Measurements from ENCODE around the gene PPM1E. TPM values are rescaled to one million over a fixed set of nuclear protein-coding genes. Genes with fewer than 3 reads are reported as not detected.

Gene PPM1E
- total and polyA plus RNA-seq, 2 experiments from 2014 or later: 0.42 to 0.77 TPM

DNA sequence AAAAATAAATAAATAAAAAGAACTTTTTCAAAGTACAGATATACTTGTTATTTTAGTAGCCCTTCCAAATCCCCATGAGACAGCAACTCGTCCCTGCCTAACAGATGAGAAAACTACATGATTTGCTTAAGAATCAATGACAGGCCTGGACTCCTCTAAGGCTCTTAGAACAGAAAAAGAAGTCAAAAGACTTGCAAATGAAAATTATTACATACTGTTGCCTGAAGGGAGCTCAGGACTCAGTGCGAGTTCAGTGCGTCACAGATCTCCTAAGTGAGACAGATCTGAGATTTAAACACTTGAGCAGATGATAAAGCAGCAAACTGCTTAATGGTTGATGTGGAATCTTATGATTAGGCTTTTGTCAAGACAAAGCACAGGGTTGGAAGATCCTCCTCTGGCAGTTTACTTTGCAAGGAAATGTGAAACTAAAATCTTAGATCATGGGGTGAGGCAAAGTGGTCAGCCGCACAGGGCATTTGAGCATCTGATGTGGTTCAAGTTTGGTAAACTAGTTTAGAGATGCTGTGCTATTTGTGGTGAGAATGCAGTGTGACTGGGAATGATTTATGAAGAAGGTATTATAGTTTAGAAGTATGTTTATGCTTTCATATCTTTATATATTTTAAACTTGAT lies 212.9 kb downstream of the PPM1E start:
- H3K27ac ChIP-seq: no peak overlapping the region
- H3K79me2 ChIP-seq: no peaks in the 10 kb centered on the region
- H4K20me1 ChIP-seq (ENCODE audit: insufficient read depth, poor library complexity, severe bottlenecking): no peaks in the 10 kb centered on the region
- DNase-seq (ENCODE audit: low spot score): no peak
- no peak overlapping the region for H3K4me3 ChIP-seq
- no peaks in the 10 kb centered on the region for H3K9me2 ChIP-seq (replicated peaks; ENCODE audit: insufficient read depth)
- no peaks in the 10 kb centered on the region for H3K4me1 ChIP-seq (ENCODE audit: insufficient read depth)
- no peak overlapping the region for H2AFZ ChIP-seq
- no peak for TF ChIP-seq EZH2 (IDR thresholded peaks at IDR 0.05; ENCODE audit: borderline replicate concordance)
- TF ChIP-seq, protein P1, sequence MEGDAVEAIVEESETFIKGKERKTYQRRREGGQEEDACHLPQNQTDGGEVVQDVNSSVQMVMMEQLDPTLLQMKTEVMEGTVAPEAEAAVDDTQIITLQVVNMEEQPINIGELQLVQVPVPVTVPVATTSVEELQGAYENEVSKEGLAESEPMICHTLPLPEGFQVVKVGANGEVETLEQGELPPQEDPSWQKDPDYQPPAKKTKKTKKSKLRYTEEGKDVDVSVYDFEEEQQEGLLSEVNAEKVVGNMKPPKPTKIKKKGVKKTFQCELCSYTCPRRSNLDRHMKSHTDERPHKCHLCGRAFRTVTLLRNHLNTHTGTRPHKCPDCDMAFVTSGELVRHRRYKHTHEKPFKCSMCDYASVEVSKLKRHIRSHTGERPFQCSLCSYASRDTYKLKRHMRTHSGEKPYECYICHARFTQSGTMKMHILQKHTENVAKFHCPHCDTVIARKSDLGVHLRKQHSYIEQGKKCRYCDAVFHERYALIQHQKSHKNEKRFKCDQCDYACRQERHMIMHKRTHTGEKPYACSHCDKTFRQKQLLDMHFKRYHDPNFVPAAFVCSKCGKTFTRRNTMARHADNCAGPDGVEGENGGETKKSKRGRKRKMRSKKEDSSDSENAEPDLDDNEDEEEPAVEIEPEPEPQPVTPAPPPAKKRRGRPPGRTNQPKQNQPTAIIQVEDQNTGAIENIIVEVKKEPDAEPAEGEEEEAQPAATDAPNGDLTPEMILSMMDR (IDR thresholded peaks at IDR 0.05; ENCODE audit: poor library complexity): no peak
- TF ChIP-seq EZH2phosphoT487 (IDR thresholded peaks at IDR 0.05; ENCODE audit: low read depth, severe bottlenecking, unreplicated experiment): no peak
- H3K9me3 ChIP-seq (ENCODE audit: low read depth): no peaks in the 10 kb centered on the region
- WGBS (ENCODE audit: low lambda C conversion rate, missing lambda C conversion rate): 82% methylated on average over 4 of the region's 4 CpGs
- no peaks in the 10 kb centered on the region for H3K27me3 ChIP-seq
- H3K36me3 ChIP-seq (replicated peaks; ENCODE audit: insufficient read depth, low read depth): no peaks in the 10 kb centered on the region
- no peak overlapping the region for H3K4me2 ChIP-seq

DNA sequence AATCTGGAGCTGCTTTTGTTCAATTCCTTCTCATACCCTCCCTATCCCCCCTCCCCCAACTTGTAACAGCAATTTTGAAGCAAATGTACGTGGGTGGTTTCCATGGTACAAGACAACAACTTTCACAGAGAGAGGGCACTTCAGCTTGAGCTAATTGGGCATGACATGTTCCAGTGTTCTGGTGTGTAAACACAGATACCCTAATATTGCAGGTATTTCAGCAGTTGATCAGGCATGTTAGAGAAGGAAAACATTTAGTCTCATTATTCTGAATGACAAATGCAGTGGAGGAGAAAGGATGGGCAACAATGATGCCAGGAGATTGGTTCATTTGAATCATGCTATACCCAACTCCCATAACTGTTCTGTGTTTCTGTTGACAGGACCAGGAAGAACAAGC lies 213.5 kb downstream of the PPM1E start:
- H3K79me2 ChIP-seq: no peaks in the 10 kb centered on the region
- TF ChIP-seq EZH2phosphoT487 (IDR thresholded peaks at IDR 0.05; ENCODE audit: low read depth, severe bottlenecking, unreplicated experiment) (no peak), EZH2 (IDR thresholded peaks at IDR 0.05; ENCODE audit: borderline replicate concordance) (no peak)
- TF ChIP-seq, protein P1 (IDR thresholded peaks at IDR 0.05; ENCODE audit: poor library complexity): no peak
- H3K27me3 ChIP-seq: no peaks in the 10 kb centered on the region
- no peaks in the 10 kb centered on the region for H3K9me2 ChIP-seq (replicated peaks; ENCODE audit: insufficient read depth)
- no peaks in the 10 kb centered on the region for H3K36me3 ChIP-seq (replicated peaks; ENCODE audit: insufficient read depth, low read depth)
- H4K20me1 ChIP-seq (ENCODE audit: insufficient read depth, poor library complexity, severe bottlenecking): no peaks in the 10 kb centered on the region
- no peak overlapping the region for H3K4me2 ChIP-seq
- H3K4me1 ChIP-seq (ENCODE audit: insufficient read depth): no peaks in the 10 kb centered on the region
- 45% methylated on average over 1 of the region's 1 CpG for WGBS (ENCODE audit: low lambda C conversion rate, missing lambda C conversion rate)
- H3K4me3 ChIP-seq: no peak overlapping the region
- H3K27ac ChIP-seq: no peak overlapping the region
- no peaks in the 10 kb centered on the region for H3K9me3 ChIP-seq (ENCODE audit: low read depth)
- H2AFZ ChIP-seq: no peak overlapping the region
- DNase-seq (ENCODE audit: low spot score): no peak

DNA sequence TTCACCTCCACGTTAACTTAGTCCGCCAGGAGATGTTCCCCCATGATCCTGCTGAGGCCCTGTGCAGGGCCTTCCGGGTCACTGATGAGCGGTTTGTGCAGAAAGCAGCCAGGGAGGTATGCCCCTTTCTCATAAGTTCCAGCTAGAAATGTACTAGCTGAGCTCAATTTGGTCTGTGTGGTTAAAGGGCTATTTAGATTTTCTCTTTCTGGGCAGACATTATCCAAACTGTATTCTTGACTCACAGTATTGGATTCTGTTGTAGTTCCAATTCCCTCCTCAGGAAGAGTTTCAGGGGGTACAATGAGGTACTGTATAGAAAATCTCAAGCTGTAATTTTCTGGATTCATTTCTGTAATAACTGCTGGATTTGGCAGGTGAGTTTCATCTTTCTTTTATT lies 214.0 kb downstream of the PPM1E start:
- no peak overlapping the region for H3K4me2 ChIP-seq
- no peaks in the 10 kb centered on the region for H3K9me3 ChIP-seq (ENCODE audit: low read depth)
- H3K27me3 ChIP-seq: no peaks in the 10 kb centered on the region
- H3K9me2 ChIP-seq (replicated peaks; ENCODE audit: insufficient read depth): no peaks in the 10 kb centered on the region
- H3K27ac ChIP-seq: no peak overlapping the region
- no peak overlapping the region for H2AFZ ChIP-seq
- TF ChIP-seq EZH2 (IDR thresholded peaks at IDR 0.05; ENCODE audit: borderline replicate concordance) (no peak), EZH2phosphoT487 (IDR thresholded peaks at IDR 0.05; ENCODE audit: low read depth, severe bottlenecking, unreplicated experiment) (no peak)
- DNase-seq (ENCODE audit: low spot score): no peak
- no peaks in the 10 kb centered on the region for H3K4me1 ChIP-seq (ENCODE audit: insufficient read depth)
- 88% methylated on average over 4 of the region's 4 CpGs for WGBS (ENCODE audit: low lambda C conversion rate, missing lambda C conversion rate)
- H3K79me2 ChIP-seq: no peaks in the 10 kb centered on the region
- H4K20me1 ChIP-seq (ENCODE audit: insufficient read depth, poor library complexity, severe bottlenecking): no peaks in the 10 kb centered on the region
- no peaks in the 10 kb centered on the region for H3K36me3 ChIP-seq (replicated peaks; ENCODE audit: insufficient read depth, low read depth)
- H3K4me3 ChIP-seq: no peak overlapping the region

DNA sequence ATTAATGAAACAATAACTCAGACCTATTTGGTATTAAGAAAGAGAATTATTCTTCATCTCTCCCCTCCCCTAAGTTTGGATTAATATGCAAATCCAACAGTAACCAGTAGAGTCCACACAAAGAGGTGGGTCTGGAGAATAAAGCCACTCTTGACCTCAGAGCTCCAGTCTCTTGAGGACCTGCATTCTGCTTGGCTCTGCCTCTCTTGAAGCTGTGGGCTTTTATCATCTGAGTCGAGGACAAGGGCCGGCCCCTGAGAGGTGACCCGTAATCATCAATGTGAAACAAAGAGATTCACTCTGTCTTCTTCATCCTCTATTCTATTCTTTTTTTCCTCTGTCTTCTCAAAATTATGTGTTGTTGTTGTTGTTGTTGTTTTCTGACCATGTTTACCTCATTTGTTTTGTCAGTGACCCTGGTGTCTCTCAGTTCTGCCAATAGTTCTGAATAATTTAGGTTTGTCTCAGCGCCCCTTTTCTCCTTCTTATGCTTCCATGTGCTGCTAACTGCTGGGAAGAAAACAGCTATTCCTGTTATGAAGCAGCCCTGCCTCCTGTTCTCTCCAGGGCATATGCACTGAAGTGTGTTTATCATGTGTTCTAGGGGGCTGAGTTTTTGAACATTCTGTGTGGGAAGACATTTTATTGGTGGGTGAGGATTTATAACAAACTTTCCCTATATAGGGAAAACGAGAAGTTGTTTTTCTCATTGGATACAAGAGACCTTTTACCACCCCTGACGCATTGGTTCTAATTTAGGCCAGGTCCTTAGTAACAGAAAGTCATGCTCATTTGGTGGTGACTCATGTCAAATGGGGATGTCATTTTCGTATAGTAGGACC lies 215.2 kb downstream of the PPM1E start:
- no peak for TF ChIP-seq EZH2phosphoT487 (IDR thresholded peaks at IDR 0.05; ENCODE audit: low read depth, severe bottlenecking, unreplicated experiment)
- TF ChIP-seq, protein P1 (IDR thresholded peaks at IDR 0.05; ENCODE audit: poor library complexity): no peak
- TF ChIP-seq EZH2 (IDR thresholded peaks at IDR 0.05; ENCODE audit: borderline replicate concordance): no peak
- Histone ChIP-seq H3K4me3 (no peak overlapping the region), H3K9me3 (ENCODE audit: low read depth) (no peaks in the 10 kb centered on the region), H4K20me1 (ENCODE audit: insufficient read depth, poor library complexity, severe bottlenecking) (no peaks in the 10 kb centered on the region), H3K27me3 (no peaks in the 10 kb centered on the region), H2AFZ (no peak overlapping the region), H3K79me2 (no peaks in the 10 kb centered on the region), H3K4me1 (ENCODE audit: insufficient read depth) (no peaks in the 10 kb centered on the region), H3K27ac (no peak overlapping the region), H3K36me3 (replicated peaks; ENCODE audit: insufficient read depth, low read depth) (no peaks in the 10 kb centered on the region), H3K4me2 (no peak overlapping the region), H3K9me2 (replicated peaks; ENCODE audit: insufficient read depth) (no peaks in the 10 kb centered on the region)
- 76% methylated on average over 7 of the region's 7 CpGs for WGBS (ENCODE audit: low lambda C conversion rate, missing lambda C conversion rate)
- DNase-seq (ENCODE audit: low spot score): no peak
